GM19099 (cell line): Measurements from ENCODE around the gene KIF21B.
A peak's percentile ranks its signal among the peaks of the same experiment; 100 is the strongest.

Experiments used
- POLR2A ChIP-seq: IDR thresholded peaks from 3 replicates; pipeline ENCODE4 v1.6.1; 2011; ENCODE audit warnings: low read depth; ENCODE audit not compliant: insufficient read length; ENCODE audit errors: extremely low read depth

KIF21B gene, protein sequence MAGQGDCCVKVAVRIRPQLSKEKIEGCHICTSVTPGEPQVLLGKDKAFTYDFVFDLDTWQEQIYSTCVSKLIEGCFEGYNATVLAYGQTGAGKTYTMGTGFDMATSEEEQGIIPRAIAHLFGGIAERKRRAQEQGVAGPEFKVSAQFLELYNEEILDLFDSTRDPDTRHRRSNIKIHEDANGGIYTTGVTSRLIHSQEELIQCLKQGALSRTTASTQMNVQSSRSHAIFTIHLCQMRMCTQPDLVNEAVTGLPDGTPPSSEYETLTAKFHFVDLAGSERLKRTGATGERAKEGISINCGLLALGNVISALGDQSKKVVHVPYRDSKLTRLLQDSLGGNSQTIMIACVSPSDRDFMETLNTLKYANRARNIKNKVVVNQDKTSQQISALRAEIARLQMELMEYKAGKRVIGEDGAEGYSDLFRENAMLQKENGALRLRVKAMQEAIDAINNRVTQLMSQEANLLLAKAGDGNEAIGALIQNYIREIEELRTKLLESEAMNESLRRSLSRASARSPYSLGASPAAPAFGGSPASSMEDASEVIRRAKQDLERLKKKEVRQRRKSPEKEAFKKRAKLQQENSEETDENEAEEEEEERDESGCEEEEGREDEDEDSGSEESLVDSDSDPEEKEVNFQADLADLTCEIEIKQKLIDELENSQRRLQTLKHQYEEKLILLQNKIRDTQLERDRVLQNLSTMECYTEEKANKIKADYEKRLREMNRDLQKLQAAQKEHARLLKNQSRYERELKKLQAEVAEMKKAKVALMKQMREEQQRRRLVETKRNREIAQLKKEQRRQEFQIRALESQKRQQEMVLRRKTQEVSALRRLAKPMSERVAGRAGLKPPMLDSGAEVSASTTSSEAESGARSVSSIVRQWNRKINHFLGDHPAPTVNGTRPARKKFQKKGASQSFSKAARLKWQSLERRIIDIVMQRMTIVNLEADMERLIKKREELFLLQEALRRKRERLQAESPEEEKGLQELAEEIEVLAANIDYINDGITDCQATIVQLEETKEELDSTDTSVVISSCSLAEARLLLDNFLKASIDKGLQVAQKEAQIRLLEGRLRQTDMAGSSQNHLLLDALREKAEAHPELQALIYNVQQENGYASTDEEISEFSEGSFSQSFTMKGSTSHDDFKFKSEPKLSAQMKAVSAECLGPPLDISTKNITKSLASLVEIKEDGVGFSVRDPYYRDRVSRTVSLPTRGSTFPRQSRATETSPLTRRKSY (N-terminal part only)

DNA sequence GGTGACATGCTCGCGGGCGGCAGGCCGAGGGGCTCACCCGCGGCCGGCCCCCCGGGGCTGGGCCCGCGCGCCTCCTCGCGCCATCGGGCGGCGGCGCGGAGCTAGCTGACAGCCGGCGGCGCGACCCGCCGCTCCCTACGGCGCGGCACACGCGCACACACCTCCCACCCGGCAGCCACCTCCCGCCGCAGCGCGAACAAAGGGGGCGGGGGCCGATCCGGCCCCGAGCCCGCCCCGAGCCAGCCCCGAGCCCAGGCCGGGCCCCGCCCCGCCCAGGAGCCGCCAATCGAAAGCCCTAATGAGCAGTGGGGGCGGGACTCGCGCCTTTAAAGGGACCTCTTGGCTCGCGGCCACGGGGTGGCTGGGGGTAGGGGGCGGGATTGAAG, at the start of gene KIF21B:
Gene KIF21B (minus strand): TSS at position 198 of the 386 bp plus-strand sequence. CDS start 331 bp downstream, outside the sequence.
- TF ChIP-seq POLR2A = peak; percentile 70

DNA sequence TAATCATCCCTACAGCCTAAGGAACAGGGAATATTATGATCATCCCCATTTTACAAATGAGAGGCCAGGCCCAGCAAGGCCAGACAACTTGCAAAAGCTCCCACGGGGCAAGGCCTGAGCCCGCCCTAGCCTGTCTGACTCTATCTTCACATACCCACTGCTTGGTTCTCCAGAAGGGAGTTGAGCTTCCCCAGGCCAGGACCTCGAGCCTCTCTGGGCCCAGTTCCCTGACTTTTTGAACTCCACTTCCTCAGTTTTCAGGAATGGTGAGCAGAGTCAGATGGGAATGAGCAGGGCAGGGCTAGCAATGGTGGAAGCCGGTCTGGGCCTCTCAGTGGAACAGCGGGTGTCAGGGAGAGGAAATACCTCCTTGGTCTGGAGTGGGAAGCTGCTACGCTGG, 49.4 kb upstream of the KIF21B start:
- no peak for TF ChIP-seq POLR2A

DNA sequence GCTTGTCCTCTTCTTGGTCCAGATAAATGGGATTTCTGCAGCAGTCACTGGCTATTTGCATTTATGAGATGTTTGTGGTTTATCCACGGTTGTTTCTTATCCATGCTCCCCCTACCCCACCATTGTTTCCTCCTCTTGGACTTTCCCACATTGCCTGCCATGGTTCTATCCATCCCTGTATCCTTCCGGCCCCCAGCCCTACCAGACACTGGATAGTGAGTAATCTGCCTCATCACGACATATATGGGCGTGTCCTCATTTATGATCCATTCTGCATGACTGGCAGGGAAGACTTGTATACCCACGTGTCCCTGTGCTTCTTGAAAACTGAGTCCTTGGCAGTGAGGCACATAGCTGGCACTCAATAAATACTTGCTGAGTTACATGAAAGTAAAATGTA, 48.6 kb upstream of the KIF21B start:
- TF ChIP-seq POLR2A = no peak

DNA sequence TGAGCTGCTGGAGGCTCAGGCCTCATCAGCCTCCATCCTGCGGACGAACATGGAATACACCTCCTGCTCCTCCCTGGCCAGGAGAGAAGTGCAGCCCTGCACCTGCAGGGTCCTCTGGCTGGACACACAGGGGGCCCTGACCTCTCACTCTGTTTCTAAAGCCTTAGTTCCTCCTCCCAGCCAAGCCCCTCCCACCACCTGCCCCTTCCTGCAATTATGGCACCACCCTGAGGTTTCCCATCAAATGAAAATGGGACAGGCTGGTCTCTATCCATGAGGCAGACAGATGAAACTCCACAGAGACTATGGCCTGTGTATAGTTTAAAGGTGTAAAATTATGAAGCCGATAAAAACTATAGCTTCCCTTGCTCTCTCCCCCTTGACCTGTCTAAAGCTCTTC, 46.1 kb upstream of the KIF21B start:
- TF ChIP-seq POLR2A = no peak

DNA sequence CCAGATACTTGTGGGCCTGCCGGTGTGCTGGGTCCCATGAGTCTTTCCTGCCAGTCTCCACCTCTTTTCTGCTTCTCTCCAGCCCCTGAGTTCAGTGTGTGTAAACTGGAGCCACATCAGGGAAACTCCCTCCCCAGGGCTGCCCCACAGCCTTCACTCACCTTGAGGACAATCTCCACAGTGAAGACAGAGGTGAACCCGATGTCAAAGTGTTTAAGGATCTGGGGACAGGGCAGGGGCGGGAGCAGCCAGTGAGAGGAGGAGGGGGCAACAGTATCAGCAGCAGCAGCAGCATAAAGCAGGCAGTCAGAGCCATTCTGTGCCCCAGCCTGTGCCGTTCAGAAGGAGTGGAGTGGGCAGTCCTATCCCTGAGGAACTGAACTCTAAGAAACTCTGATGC, 45.5 kb upstream of the KIF21B start:
- TF ChIP-seq POLR2A = no peak

DNA sequence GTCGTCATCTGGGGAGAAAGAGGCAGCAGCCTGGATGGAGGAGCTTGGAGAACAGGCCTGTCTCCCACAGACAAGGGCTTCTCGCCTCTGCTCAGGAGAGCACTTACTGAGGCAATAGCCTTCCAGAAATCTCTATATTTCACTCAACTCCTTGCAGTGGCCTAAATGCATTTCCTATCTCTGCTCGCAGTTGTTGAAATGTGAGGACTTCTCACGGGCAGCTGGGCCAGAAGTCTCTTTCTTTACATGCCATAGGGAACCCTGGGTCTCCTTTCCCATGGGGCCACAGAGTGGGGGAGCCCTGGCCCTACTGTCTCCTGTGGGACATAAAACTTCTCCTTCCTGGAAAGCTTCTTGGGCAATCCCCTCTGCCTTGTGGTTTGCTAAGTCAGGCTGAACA, 43.5 kb upstream of the KIF21B start:
- TF ChIP-seq POLR2A = no peak

DNA sequence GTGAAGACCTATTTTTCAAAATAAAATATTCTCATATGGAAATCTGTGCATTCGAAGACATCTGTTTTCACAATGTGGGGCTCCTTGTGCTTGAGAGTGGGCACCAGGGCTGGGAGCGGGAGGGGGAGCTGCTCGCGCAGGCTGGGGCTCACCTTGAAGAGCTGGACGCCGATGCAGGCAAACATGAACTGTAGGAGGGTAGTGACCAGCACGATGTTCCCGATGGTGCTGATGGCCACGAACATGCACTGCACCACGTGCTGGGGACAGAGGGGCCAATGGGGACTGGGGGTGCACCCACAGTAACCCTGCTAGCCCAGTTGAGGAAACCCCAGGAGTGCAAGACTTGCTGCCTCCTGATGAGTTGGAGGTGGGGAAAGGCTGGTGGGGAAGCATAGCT, 42.2 kb upstream of the KIF21B start:
- no peak for TF ChIP-seq POLR2A

DNA sequence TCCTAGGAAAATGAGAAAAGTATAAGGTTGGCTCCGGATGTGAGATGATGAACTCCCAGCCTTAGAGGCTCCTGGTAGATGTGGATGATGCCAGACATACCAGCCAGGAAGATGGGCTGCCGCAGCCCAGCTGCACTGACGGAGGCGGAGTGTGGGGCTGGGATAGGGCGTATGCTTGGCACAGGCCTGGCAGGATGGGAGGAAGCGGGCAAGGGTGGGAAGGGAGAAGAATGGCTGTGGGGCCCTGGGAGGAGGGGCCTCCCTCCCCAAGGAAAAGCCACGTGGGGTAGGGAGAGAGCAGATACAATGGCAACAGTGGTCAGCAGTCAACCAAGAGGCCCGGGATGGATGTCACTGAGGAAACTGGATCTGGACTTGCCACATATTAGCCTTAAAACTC, 41.3 kb upstream of the KIF21B start:
- TF ChIP-seq POLR2A = no peak

DNA sequence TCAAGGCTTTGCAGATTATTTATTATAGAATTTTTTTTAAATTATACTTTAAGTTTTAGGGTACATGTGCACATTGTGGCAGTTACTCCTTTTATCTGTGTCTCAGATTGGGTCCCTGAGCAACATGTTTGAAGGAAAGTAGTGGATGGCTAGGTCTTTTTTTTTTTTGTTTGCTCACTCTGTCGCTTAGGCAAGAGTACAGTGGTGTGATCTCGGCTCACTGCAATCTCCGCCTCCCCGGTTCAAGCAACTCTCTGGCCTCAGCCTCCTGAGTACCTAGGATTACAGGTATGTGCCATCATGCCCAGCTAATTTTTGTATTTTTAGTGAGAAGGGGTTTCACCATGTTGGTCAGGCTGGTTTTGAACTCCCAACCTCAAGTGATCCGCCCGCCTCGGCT, 39.6 kb upstream of the KIF21B start:
- TF ChIP-seq POLR2A = no peak

DNA sequence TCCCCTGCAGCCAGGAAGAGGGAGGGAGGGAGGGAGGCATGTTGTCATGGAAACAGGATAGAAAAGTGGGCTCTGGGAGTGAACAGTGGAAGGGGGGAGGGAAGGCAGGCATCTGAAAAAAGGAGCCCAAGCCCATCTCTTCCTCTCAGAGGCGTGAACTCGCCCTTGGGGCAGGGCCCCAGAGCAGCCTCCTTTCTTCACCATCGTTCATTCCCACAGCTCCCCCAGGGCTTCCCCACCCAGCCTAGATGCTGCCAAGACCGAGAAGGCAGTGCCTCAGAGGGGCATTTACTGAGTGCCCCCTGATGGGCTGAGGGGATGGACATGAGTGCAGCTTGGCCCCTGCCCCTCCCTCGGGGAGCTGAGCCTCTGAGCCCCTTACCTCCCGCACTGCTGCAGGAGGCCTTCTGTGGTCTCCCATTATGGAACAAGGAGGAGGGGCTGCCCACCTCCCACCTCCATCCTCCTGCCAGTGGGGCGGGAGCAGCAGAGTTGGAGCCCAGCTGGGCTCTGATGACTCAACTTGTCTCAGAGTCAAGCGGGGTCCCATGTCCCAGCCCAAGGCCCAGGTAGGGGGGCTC, 39.1 kb upstream of the KIF21B start:
- no peak for TF ChIP-seq POLR2A

DNA sequence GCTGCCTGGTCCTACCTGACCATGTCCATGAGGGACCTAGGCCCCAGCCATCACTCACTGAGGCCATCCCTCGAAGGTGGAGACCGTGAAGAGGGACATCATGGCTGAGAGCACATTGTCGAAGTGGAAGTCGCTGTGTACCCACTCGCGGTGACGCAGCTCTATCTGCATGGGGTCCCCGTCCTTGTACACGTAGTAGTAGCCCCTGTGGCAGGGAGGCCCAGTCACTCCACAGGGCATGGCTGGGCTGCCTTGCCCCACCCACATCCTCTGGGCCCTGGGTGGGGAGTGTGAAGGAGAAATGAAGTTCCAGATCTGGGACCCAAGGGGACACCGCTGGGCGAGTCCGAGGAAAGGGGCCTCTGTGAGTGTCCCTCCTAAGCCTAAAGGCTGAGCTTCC, 38.4 kb upstream of the KIF21B start:
- TF ChIP-seq POLR2A = no peak

DNA sequence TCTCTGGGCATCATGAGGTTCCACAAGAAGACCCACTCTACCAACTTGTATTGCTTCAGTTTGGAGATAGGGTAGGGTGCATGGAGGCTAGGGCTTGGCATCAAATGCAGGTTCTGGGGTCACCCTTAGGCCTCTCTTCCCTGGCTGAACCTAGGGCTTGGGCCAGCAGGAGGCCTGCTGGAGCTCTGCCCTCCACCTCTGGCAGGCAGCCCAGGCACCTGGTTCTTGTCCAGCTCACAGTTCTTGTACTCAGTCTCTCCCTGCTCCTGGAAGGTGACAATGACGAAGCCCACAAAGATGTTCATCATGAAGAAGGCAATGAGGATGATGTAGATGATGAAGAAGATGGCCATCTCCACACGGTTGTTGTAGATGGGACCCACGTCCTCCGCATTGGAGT, 37.5 kb upstream of the KIF21B start:
- TF ChIP-seq POLR2A = no peak

DNA sequence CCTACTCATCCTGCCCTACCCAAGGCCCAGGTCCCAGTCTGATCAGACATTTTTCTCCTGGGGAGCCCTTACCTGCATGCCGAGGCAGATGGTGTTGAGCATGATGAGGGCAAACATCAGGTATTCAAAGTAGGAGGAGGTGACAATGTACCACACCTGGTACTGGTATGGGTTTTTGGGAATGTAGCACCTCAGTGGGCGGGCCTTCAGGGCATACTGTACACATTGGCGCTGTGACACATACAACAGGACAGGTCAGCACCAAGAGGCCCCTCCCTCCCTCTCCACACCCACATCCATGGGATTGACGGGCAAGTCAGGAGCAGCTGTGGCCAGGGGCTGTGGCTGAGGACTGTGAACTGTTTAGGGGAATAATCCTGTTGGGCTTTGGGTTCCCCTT, 37.1 kb upstream of the KIF21B start:
- TF ChIP-seq POLR2A = no peak

DNA sequence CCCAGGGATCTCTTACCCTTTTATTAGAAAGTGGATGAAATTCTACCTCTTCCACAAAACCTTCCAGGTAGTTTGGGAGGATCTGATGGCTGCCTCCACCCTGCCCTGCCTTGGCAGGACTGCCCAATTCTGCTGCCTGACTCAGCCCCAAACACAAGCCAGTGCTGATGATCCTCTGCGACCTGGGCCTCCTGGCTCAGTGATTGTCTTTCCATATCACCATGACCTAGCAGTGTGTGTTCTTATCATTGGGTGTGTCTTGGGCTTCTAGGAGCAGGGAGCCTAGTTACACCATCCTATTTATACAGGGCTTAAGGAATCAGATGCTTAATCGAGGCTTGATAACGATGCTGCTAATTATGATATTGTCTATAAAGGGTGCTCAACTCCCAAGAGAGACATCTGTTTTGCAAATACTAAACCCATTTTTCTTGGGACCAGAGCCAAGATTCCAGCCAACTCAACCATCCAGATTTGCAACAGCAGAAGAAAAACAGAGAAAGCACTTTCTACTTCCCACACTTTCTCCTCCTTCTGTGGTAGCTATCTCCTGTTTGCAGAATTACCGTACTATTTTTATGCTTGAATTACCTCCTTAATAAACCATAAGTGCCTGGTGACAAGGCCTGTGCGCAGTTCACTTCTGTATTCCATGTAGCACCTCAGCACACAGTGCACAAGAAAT, 36.5 kb upstream of the KIF21B start:
- no peak for TF ChIP-seq POLR2A

DNA sequence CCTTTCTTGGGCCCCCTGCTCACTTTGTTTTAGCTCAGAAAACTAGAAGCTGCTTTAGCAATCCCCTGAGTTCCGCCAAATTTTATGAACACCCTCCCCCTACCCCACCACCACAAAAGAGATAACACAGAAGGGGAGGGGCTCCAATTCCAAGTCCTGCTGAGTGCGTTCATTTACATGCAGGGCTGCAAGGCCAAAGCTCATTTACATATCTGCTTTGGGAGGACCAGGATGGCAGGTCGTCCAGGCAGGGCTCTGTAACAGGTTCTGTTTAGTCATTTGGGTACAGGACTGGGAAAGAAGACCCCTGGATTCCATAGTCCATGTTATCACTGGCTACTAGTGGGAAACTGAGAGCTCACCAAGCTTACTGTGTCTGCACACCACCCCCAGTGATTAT, 35.9 kb upstream of the KIF21B start:
- TF ChIP-seq POLR2A = no peak

DNA sequence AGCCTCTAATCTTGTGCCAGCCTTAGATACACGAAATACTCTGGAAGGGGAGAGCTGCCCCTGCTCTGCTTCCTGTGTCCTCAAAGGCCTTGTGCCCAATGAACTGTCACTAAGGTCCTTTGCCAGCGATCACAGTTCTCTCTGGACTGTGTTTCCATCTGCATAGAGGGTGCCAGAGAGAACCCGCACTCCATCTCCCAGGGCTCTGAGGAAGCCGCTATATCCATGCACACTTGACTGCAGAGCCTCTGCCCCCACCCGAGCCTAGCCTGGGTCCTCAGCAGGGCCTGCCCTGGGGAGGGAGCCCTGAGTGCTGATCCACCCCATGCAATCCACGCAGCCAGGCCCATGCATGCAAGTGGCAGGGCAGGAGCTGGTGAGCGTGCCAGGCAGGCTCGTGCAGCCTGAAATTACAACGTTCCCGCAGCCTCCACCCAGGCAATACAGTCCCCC, 30.6 kb upstream of the KIF21B start:
- TF ChIP-seq POLR2A = no peak
